GM23248 (cell line): ENCODE data around the gene MYO1D. TPM values are rescaled to one million over a fixed set of nuclear protein-coding genes. Genes with fewer than 3 reads are reported as not detected.
A peak's percentile ranks its signal among the peaks of the same experiment; 100 is the strongest.

ENCODE experiments used
- DNase-seq: peaks from one replicate; pipeline ENCODE4 v3.0.0-alpha.2; 2015
- H2AFZ ChIP-seq: fragments of 200-600 bp; sonication (generic); 2 replicates; pipeline ENCODE4 v1.6.1; 2016; ENCODE audit warnings: antibody characterized with exemption
- H3F3A ChIP-seq: fragments of 200-600 bp; sonication (generic); 2 replicates; pipeline ENCODE4 v1.6.1; 2016; ENCODE audit warnings: mild to moderate bottlenecking, antibody characterized with exemption, mixed run types; ENCODE audit not compliant: insufficient read depth
- H3K27ac ChIP-seq: fragments of 200-600 bp; sonication (generic); 2 replicates; pipeline ENCODE4 v1.5.1; 2016; ENCODE audit warnings: mild to moderate bottlenecking
- H3K27me3 ChIP-seq: fragments of 200-600 bp; sonication (generic); replicated peaks from 2 replicates; pipeline ENCODE4 v1.6.1; 2016; ENCODE audit warnings: mild to moderate bottlenecking; ENCODE audit not compliant: insufficient read depth
- H3K36me3 ChIP-seq: fragments of 200-600 bp; sonication (generic); 2 replicates; pipeline ENCODE4 v1.6.1; 2016; ENCODE audit warnings: low read depth, mild to moderate bottlenecking
- H3K4me1 ChIP-seq: fragments of 200-600 bp; sonication (generic); 2 replicates; pipeline ENCODE4 v1.6.1; 2016; ENCODE audit warnings: mild to moderate bottlenecking; ENCODE audit not compliant: insufficient read depth
- H3K4me2 ChIP-seq: fragments of 200-600 bp; sonication (generic); one replicate; pipeline ENCODE4 v1.6.1; 2016; ENCODE audit warnings: mild to moderate bottlenecking; ENCODE audit not compliant: unreplicated experiment
- H3K4me3 ChIP-seq: fragments of 200-600 bp; sonication (generic); 2 replicates; pipeline ENCODE4 v1.5.1; 2016; ENCODE audit warnings: mild to moderate bottlenecking
- H3K79me2 ChIP-seq: fragments of 200-600 bp; sonication (generic); 2 replicates; pipeline ENCODE4 v1.6.1; 2016; ENCODE audit warnings: mild to moderate bottlenecking; ENCODE audit not compliant: insufficient read depth
- H3K9ac ChIP-seq: fragments of 200-600 bp; sonication (generic); 2 replicates; pipeline ENCODE4 v1.6.1; 2016; ENCODE audit warnings: mild to moderate bottlenecking
- H3K9me2 ChIP-seq: fragments of 200-600 bp; sonication (generic); 2 replicates; pipeline ENCODE4 v1.6.1; 2016; ENCODE audit warnings: mixed run types, mild to moderate bottlenecking, moderate library complexity; ENCODE audit not compliant: insufficient read depth
- H3K9me3 ChIP-seq: fragments of 200-600 bp; sonication (generic); one replicate; pipeline ENCODE4 v1.6.1; 2017; ENCODE audit warnings: low read depth
- H4K20me1 ChIP-seq: fragments of 200-600 bp; sonication (generic); 2 replicates; pipeline ENCODE4 v1.6.0; 2016; ENCODE audit not compliant: insufficient read depth
- EZH2 ChIP-seq: fragments of 200-600 bp; sonication (generic); IDR thresholded peaks from 2 replicates; pipeline ENCODE4 v1.6.1; 2018; ENCODE audit warnings: antibody characterized with exemption, mild to moderate bottlenecking; ENCODE audit not compliant: insufficient read depth, poor library complexity, severe bottlenecking
- EZH2phosphoT487 ChIP-seq: fragments of 200-600 bp; sonication (generic); IDR thresholded peaks from 2 replicates; pipeline ENCODE4 v1.6.1; 2018; ENCODE audit warnings: antibody characterized with exemption, moderate library complexity, mild to moderate bottlenecking, low read depth; ENCODE audit not compliant: insufficient read depth
- WGBS, 2 experiments: methylation state at CpG; one replicate each; pipeline ENCODE4 v1.1.6; 2015 to 2017; ENCODE audit warnings: low lambda C conversion rate in 2 of 2, low coverage in 1 of 2; ENCODE audit errors: missing lambda C conversion rate in 2 of 2; 5-methylcytosine and 5-hydroxymethylcytosine counted together
- in situ Hi-C: fragments of 300-500 bp; cut with MboI; formaldehyde crosslinking; loops from 2 replicates; pipeline ENCODE4 v1.15.0; 2020
- polyA plus RNA-seq: library from polyadenylated mRNA; unstranded; fragments of >200 nt; fragmentation: Nextera tagmentation; extraction: Ambion mirVana; gene quantifications from 2 replicates; pipeline ENCODE4 v1.2.1, GENCODE V29; 2016
- total RNA-seq: library from RNA; depleted of rRNA; stranded (reverse); fragments of >200 nt; shearing (Covaris generic); gene quantifications from 2 replicates; pipeline ENCODE4 v1.2.3, GENCODE V29; 2014

Gene MYO1D
- total and polyA plus RNA-seq, 2 experiments from 2014 or later: 54.1 to 99.5 TPM

DNA sequence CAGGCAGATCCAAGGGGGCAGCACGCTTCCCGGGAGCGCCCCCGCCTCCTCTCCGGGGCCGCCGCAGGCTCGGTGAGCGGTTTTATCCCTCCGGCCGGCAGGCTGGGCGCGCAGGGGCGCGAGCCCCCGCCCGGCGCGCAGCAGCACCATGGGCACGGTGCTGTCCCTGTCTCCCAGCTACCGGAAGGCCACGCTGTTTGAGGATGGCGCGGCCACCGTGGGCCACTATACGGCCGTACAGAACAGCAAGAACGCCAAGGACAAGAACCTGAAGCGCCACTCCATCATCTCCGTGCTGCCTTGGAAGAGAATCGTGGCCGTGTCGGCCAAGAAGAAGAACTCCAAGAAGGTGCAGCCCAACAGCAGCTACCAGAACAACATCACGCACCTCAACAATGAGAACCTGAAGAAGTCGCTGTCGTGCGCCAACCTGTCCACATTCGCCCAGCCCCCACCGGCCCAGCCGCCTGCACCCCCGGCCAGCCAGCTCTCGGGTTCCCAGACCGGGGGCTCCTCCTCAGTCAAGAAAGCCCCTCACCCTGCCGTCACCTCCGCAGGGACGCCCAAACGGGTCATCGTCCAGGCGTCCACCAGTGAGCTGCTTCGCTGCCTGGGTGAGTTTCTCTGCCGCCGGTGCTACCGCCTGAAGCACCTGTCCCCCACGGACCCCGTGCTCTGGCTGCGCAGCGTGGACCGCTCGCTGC is 389.3 kb downstream of the MYO1D start:
- Histone ChIP-seq H3K4me1 (peaks cover 3% of the 10 kb centered on the region; the same call in 1 of the 2 replicates), H2AFZ (peak overlapping the region; percentile 72)

DNA sequence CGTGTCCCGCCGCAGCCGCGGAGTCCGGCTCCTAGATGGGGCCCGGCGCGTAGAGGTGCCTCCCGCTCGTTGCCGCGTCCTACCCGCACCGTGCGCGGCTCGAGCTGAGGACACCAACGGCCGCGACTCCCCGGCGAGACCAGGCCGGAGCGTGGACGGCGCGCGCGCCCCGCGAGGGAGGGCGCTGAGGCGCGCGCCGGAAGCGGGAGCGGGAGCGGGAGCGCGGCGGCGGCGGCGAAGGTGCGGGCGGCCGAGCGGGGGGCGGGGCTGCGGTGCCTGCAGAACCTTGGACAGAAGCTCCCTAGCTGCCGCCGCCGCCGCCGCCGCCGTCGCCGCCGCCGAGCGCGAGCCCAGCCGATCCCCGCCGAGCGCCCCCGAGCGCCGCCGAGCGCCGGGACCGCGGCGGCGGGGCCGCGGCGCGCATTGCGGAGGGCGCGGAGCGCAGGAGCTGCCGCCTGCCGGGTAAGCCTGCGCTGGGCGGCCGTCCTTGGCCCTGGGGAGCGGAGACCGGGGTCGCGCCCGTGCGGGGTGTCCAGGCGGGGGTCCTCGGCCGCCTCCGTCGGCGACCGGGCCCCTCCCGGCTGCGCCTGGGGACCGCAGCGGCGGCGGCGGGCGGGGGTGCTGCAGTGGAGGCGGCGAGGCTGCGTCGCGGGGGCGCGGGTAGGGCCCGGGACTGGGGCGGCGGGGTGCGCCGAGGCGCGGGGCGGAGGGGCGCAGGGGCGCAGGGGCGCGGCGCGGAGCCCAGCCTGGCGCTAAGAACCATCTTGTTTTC is 390.0 kb downstream of the MYO1D start, which contains the start of gene CDK5R1:
TSS of gene CDK5R1 (plus strand) at position 293 of the 772 bp plus-strand sequence. CDS start 628 bp downstream, outside the sequence.
- Histone ChIP-seq H2AFZ (peak within 1 kb of the TSS; percentile 72), H3K27me3 (no peaks in the 10 kb centered on the region), H3K79me2 (no peaks in the 10 kb centered on the region), H3K4me3 (peak within 1 kb of the TSS; percentile 81), H3K4me1 (peaks cover 3% of the 10 kb centered on the region; the same call in 1 of the 2 replicates), H4K20me1 (no peaks in the 10 kb centered on the region), H3K36me3 (0 out of 2 replicates have a peak, but pooled peaks cover 3% of the 10 kb centered on the region), H3K9me2 (no peaks in the 10 kb centered on the region), H3K27ac (no peak within 1 kb of the TSS), H3F3A (peaks cover 29% of the 10 kb centered on the region), H3K9me3 (no peaks in the 10 kb centered on the region), H3K4me2 (peak within 1 kb of the TSS; percentile 67), H3K9ac (peak within 1 kb of the TSS; percentile 63)
- WGBS, 2 experiments: 0 to 2% methylated on average over 25 to 87 of the region's 135 CpGs
- in situ Hi-C loops: no loop called here
- peak; percentile 86 for DNase-seq
- TF ChIP-seq EZH2phosphoT487: no peak
- no peak for TF ChIP-seq EZH2

More for the DNA sequence above, 389.3 kb downstream of the MYO1D start:
- Histone ChIP-seq H3K9ac (peak overlapping the region; percentile 54), H3K9me2 (no peaks in the 10 kb centered on the region), H3K9me3 (no peaks in the 10 kb centered on the region), H4K20me1 (no peaks in the 10 kb centered on the region), H3K4me2 (peak overlapping the region; percentile 67), H3K79me2 (no peaks in the 10 kb centered on the region), H3K27ac (no peak overlapping the region), H3F3A (peaks cover 24% of the 10 kb centered on the region), H3K4me3 (peak overlapping the region; percentile 81), H3K36me3 (no peaks in the 10 kb centered on the region), H3K27me3 (no peaks in the 10 kb centered on the region)
- WGBS, 2 experiments: 36 to 59% methylated on average over 41 to 48 of the region's 59 CpGs
- peak; percentile 43 for DNase-seq
- no peak for TF ChIP-seq EZH2
- TF ChIP-seq EZH2phosphoT487: no peak
- in situ Hi-C loops: no loop called here

DNA sequence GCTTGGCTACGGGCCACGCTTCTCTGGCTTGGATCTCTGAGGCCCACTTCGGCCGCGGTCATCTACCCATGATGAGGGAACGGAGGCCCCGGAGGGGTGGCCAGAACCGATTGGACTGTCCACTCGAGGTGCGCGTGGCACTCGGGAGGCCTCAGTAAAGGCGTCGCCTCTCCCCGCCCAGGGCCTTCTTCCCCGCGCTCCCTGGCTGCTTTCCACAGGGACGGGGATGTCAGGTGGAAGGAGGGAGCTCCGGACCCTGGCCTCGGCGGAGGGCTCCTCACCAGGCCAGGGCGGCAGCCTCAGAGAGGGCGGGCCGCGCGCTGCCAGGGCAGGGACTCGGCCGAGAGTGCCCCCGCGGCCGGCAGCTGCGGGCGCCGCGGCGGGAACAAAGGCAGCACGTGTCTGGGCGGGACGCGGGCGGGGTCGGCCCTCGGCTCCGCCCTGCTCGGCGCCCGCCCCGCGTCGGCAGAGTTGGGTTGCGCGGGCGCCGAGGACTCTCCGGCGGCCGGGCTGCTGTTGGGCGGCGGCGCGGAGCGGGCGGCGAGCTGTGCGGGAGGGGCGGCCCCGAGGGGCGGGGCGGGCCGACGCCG is 390.7 kb downstream of the MYO1D start:
- 0 out of 2 replicates have a peak, but pooled peaks cover 7% of the 10 kb centered on the region for H3K36me3 ChIP-seq
- 13 to 18% methylated on average over 35 to 54 of the region's 72 CpGs for WGBS, 2 experiments
- peak; percentile 90 for DNase-seq
- no peaks in the 10 kb centered on the region for H4K20me1 ChIP-seq
- peak overlapping the region; percentile 71 for H3K4me3 ChIP-seq
- H3K4me2 ChIP-seq: peak overlapping the region; percentile 46
- peak overlapping the region; percentile 63 for H3K9ac ChIP-seq
- no peaks in the 10 kb centered on the region for H3K9me2 ChIP-seq
- TF ChIP-seq EZH2 (no peak), EZH2phosphoT487 (no peak)
- no peak overlapping the region for H3K27ac ChIP-seq
- peaks cover 3% of the 10 kb centered on the region; the same call in 1 of the 2 replicates for H3K4me1 ChIP-seq
- H2AFZ ChIP-seq: peak overlapping the region; percentile 72
- in situ Hi-C loops: no loop called here
- H3K27me3 ChIP-seq: no peaks in the 10 kb centered on the region
- H3F3A ChIP-seq: peaks cover 32% of the 10 kb centered on the region
- no peaks in the 10 kb centered on the region for H3K79me2 ChIP-seq
- H3K9me3 ChIP-seq: no peaks in the 10 kb centered on the region

DNA sequence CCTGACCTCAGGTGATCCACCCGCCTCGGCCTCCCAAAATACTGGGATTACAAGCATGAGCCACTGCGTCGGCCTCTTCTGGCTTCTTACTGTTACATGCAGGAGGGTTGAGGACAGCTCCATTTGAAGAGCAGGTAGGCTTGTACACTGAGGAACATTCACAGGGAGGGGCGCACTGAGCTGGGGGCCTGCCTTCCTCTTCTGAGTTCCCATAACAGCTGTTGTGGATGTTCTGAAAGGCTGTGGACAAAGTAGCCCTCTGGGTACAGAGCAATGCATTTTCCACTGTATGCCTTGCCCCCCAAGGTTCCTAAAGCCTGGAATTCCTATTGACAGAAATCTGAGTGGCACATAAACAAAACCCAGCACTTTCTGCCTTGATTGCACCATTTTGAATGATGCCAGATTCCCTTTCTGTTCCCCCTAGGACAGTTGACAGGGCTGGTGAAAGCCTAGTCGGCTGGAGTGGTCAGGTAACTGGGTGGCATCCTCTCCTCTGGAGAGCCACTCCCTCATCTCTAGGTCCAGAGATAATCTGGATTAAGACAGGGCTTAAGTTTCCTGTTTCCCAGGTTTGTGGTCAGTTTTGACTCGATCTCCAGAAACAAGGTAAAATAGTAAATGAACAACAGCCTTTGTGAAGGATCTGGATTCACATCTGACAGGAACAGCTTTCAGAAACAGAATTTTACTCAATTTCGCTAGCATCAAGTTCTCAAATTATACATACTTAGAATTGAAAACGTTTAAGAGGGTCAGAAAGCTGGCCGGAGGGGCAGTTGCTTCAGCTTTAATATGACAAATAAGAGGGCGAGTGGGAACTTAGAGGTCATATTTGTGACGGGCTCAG is 391.4 kb downstream of the MYO1D start:
- DNase-seq: no peak
- no peak overlapping the region for H3K4me3 ChIP-seq
- no peaks in the 10 kb centered on the region for H3K79me2 ChIP-seq
- no peak for TF ChIP-seq EZH2phosphoT487
- no peak for TF ChIP-seq EZH2
- in situ Hi-C loops: no loop called here
- H3F3A ChIP-seq: peaks cover 29% of the 10 kb centered on the region
- H3K9ac ChIP-seq: peak overlapping the region; percentile 63
- no peaks in the 10 kb centered on the region for H3K9me3 ChIP-seq
- WGBS, 2 experiments: 67 to 73% methylated on average over 12 of the region's 12 CpGs
- H3K4me2 ChIP-seq: no peak overlapping the region
- H2AFZ ChIP-seq: peak overlapping the region; percentile 72
- H3K27me3 ChIP-seq: no peaks in the 10 kb centered on the region
- H3K4me1 ChIP-seq: peaks cover 3% of the 10 kb centered on the region; the same call in 1 of the 2 replicates
- H3K36me3 ChIP-seq: 0 out of 2 replicates have a peak, but pooled peaks cover 9% of the 10 kb centered on the region
- no peak overlapping the region for H3K27ac ChIP-seq
- no peaks in the 10 kb centered on the region for H4K20me1 ChIP-seq
- no peaks in the 10 kb centered on the region for H3K9me2 ChIP-seq
